Osteoblast (primary cell): ENCODE data around the gene CSTB. TPM values are rescaled to one million over a fixed set of nuclear protein-coding genes. Genes with fewer than 3 reads are reported as not detected.
A peak's percentile ranks its signal among the peaks of the same experiment; 100 is the strongest.

Experiments
- DNase-seq: peaks from one replicate; pipeline ENCODE4 v3.0.0; 2011; ENCODE audit warnings: low spot score, mixed read lengths; ENCODE audit not compliant: insufficient read length; ENCODE audit errors: missing footprints
- H2AFZ ChIP-seq: 2 replicates; pipeline ENCODE4 v1.6.0; 2011; ENCODE audit warnings: mild to moderate bottlenecking, low read length
- H3K27ac ChIP-seq: 2 replicates; pipeline ENCODE4 v1.5.1; 2011; ENCODE audit warnings: mild to moderate bottlenecking, low read depth, low read length, moderate library complexity
- H3K27me3 ChIP-seq: 2 replicates; pipeline ENCODE4 v1.6.0; 2012; ENCODE audit warnings: mild to moderate bottlenecking, control low read depth, inconsistent platforms, low read length, moderate library complexity; ENCODE audit not compliant: insufficient read depth
- H3K36me3 ChIP-seq: 2 replicates; pipeline ENCODE4 v1.5.1; 2011; ENCODE audit warnings: mild to moderate bottlenecking, low read length, control low read depth, moderate library complexity; ENCODE audit not compliant: insufficient read depth
- H3K4me1 ChIP-seq: 2 replicates; pipeline ENCODE4 v1.5.1; 2011; ENCODE audit warnings: mild to moderate bottlenecking, low read length, control low read depth, moderate library complexity; ENCODE audit not compliant: insufficient read depth
- H3K4me2 ChIP-seq: 2 replicates; pipeline ENCODE4 v1.6.0; 2011; ENCODE audit warnings: mild to moderate bottlenecking, low read length; ENCODE audit not compliant: insufficient read depth
- H3K4me3 ChIP-seq: fragments of 200-600 bp; sonication (generic); 3 replicates; pipeline ENCODE4 v1.5.1; 2012; ENCODE audit warnings: mild to moderate bottlenecking, low read length, inconsistent platforms; ENCODE audit not compliant: insufficient read depth
- H3K79me2 ChIP-seq: 2 replicates; pipeline ENCODE4 v1.6.0; 2012; ENCODE audit warnings: mild to moderate bottlenecking, low read length, control low read depth, inconsistent platforms; ENCODE audit not compliant: insufficient read depth
- H3K9me3 ChIP-seq: 2 replicates; pipeline ENCODE4 v1.5.1; 2011; ENCODE audit warnings: low read depth, low read length, control low read depth
- H4K20me1 ChIP-seq: 2 replicates; pipeline ENCODE4 v1.6.0; 2012; ENCODE audit warnings: mild to moderate bottlenecking, low read length, control low read depth; ENCODE audit not compliant: insufficient read depth
- total RNA-seq: library from RNA; depleted of rRNA; stranded (reverse); fragments of >200 nt; gene quantifications from 2 replicates; pipeline ENCODE4 v1.2.3, GENCODE V29; 2012
- TF ChIP-seq, protein P1 (sequence below): IDR thresholded peaks from 2 replicates; pipeline ENCODE4 v1.5.1; 2011; ENCODE audit warnings: mild to moderate bottlenecking, low read depth, low read length, moderate library complexity; ENCODE audit errors: extremely low read depth

CSTB gene
- total RNA-seq, 1 donor: 14.8 TPM

DNA sequence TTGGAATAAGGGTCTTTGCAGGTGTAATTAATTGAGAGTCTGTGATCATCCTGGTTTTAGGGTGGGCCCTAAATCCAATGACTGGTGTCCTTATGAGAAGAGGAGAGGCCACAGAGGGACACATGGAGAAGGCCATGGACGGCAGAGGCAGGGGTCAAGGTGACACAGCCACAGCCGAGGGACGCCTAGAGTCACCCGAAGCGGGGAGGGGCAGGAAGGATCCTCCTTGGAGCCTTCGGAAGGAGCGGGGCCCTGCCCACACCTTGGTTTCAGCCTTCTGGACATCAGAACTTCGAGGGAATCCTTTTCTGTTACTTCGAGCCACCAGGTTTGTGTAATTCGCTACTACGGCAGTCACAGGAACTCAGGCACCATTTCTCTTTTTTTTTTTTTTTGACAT is 44.4 kb upstream of the CSTB start:
- Histone ChIP-seq H3K27me3 (no peaks in the 10 kb centered on the region), H3K27ac (no peak overlapping the region), H3K4me3 (no peak overlapping the region), H3K79me2 (no peaks in the 10 kb centered on the region), H3K9me3 (peaks cover 7% of the 10 kb centered on the region), H3K4me2 (no peak overlapping the region), H4K20me1 (no peaks in the 10 kb centered on the region), H3K36me3 (no peaks in the 10 kb centered on the region), H2AFZ (no peak overlapping the region), H3K4me1 (peaks cover 9% of the 10 kb centered on the region)
- TF ChIP-seq, protein P1, sequence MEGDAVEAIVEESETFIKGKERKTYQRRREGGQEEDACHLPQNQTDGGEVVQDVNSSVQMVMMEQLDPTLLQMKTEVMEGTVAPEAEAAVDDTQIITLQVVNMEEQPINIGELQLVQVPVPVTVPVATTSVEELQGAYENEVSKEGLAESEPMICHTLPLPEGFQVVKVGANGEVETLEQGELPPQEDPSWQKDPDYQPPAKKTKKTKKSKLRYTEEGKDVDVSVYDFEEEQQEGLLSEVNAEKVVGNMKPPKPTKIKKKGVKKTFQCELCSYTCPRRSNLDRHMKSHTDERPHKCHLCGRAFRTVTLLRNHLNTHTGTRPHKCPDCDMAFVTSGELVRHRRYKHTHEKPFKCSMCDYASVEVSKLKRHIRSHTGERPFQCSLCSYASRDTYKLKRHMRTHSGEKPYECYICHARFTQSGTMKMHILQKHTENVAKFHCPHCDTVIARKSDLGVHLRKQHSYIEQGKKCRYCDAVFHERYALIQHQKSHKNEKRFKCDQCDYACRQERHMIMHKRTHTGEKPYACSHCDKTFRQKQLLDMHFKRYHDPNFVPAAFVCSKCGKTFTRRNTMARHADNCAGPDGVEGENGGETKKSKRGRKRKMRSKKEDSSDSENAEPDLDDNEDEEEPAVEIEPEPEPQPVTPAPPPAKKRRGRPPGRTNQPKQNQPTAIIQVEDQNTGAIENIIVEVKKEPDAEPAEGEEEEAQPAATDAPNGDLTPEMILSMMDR: no peak
- DNase-seq: no peak

DNA sequence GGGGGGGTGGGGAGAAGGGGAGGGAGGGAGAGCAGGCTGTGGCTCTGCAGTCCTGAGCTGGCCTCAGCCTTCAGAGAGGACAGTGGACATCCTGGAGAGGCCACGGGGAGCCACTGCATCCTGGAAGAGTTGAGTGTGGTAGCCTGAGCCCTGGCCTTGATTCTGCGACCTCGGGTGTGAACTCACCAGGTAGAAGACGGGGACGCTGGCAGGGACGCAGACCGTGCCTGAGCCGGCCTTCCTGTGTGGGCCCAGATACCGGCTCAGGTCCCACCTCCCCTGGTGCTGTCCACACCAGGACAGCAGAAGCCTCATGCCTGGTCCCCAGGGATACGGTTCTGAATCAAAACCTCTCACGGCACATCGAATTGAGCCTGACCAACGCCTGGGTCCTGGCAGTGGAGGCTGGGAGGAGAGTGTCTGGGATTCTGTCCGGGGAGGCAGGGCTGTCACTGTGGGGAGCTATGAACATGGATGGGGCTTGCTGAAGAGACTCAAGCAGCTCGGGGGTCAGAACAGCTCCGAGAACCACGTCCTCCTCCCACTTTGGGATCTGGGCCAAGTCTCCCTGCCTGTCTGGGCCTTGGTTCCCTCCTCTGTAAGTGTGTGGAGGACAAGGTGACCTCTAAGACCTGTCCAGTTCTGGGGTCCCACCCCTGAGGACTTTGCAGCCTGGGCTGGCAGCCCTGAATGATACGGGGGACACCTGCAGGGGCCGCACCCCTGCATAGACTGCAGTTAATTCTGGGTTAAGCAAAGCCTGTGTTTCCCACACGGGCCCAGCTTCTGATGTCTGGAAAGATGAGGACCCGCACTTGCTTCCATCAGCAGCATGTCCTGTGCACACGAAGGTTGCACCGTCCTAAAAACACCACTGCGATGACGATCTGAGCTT is 43.6 kb upstream of the CSTB start:
- peaks cover 1% of the 10 kb centered on the region for H3K27me3 ChIP-seq
- no peaks in the 10 kb centered on the region for H3K79me2 ChIP-seq
- TF ChIP-seq, protein P1: no peak
- DNase-seq: peak; percentile 54
- H3K36me3 ChIP-seq: no peaks in the 10 kb centered on the region
- no peaks in the 10 kb centered on the region for H4K20me1 ChIP-seq
- H3K4me1 ChIP-seq: peaks cover 6% of the 10 kb centered on the region
- peaks cover 7% of the 10 kb centered on the region for H3K9me3 ChIP-seq
- H3K27ac ChIP-seq: no peak overlapping the region
- no peak overlapping the region for H3K4me3 ChIP-seq
- H3K4me2 ChIP-seq: no peak overlapping the region
- no peak overlapping the region for H2AFZ ChIP-seq

DNA sequence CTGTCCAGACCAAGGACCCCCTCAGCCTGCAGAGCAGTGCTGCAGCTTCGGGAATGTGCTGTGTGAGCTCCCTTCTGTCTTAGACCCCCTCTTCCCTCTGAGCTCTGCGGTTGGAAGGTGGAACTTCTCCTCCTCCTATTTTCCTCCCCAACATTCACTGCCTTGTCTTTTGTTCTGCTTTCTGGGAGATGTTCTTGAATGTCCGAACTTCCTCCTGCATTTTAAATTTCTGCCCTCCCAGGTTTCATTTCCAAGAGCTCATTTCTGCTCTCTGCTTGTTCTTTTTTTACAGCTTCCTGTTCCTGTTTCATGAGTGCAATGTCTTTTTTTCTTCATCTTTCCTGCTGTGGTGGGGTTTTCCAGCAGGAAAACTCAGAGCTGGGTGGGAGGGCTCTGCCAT is 42.6 kb upstream of the CSTB start:
- no peaks in the 10 kb centered on the region for H3K36me3 ChIP-seq
- H3K27ac ChIP-seq: no peak overlapping the region
- TF ChIP-seq, protein P1: no peak
- H4K20me1 ChIP-seq: no peaks in the 10 kb centered on the region
- no peak overlapping the region for H3K4me3 ChIP-seq
- no peak overlapping the region for H3K4me2 ChIP-seq
- no peaks in the 10 kb centered on the region for H3K79me2 ChIP-seq
- DNase-seq: peak; percentile 75
- H3K27me3 ChIP-seq: peaks cover 7% of the 10 kb centered on the region
- H3K4me1 ChIP-seq: no peaks in the 10 kb centered on the region
- H2AFZ ChIP-seq: no peak overlapping the region
- H3K9me3 ChIP-seq: peaks cover 7% of the 10 kb centered on the region
